Neuron (in vitro differentiated cells): ENCODE data around the gene TXNL4B.

Source experiments
- H2AFZ ChIP-seq: one replicate; pipeline ENCODE4 v1.6.1; 2013; ENCODE audit warnings: low read depth, mild to moderate bottlenecking, inconsistent platforms, low read length, moderate library complexity
- H3K27me3 ChIP-seq: one replicate; pipeline ENCODE4 v1.6.1; 2013; ENCODE audit warnings: low read length; ENCODE audit not compliant: insufficient read depth
- H3K36me3 ChIP-seq: one replicate; pipeline ENCODE4 v1.6.1; 2013; ENCODE audit warnings: low read length; ENCODE audit not compliant: insufficient read depth
- H3K4me1 ChIP-seq: one replicate; pipeline ENCODE4 v1.6.1; 2013; ENCODE audit warnings: low read length; ENCODE audit not compliant: insufficient read depth
- H3K4me3 ChIP-seq: 2 replicates; pipeline ENCODE4 v1.5.1; 2013; ENCODE audit warnings: mild to moderate bottlenecking, low read length, moderate library complexity
- H3K9me3 ChIP-seq: one replicate; pipeline ENCODE4 v1.6.1; 2013; ENCODE audit warnings: low read length

TXNL4B gene

DNA sequence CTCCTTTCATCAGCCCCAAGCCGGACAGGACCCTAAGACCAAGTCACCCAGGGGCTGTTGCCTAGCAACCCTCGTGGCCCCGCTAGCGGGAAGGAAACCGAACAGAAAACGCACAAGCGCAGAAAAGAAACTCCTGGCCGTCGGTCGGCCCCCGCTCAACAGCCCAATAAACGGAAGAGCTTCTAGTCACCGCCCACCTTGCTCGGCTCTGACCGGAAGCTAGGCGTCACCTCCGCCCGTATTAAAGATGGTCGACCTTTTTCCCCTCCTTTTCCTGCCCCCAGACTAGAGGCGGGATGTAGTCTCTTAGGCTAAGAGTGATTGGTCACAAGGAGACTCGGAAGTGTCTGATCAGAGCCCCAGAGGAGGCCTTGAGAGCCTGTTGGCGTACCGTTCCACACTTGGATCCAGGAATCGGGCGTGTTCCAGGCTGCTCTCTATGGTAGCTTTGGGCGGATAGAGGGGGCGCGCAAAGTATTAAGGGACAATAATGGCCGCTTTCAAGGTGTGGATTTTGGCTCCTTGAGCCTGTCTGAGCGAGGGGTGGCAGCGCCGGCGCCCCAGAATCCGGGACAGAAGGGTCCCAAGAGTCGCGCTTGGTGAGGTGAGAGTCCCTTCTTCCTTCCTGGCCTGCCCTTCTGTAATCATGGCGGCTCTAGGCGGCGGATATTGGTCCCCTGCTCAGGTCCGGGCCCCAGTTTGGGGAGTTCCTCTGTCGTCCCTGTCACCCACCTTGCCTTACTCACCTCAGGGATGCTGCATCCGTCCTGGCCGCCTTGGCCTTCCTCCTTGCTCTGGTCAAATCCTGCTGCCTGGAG is at the start of gene TXNL4B, which contains the start of gene DHX38:
Gene TXNL4B, minus strand, starts transcription at position 173 of the 818 bp plus-strand sequence. CDS start 2,871 bp downstream, outside the sequence.
Gene DHX38, plus strand, starts transcription at position 400 of the 818 bp plus-strand sequence. CDS start 2,311 bp downstream, outside the sequence.
- Histone ChIP-seq H3K4me3 (peak within 1 kb of the TSS; percentile 70), H3K9me3 (no peaks in the 10 kb centered on the region), H3K36me3 (peaks cover 45% of the 10 kb centered on the region)

GRCh38 chr16:72142476-72142875 is 49.1 kb upstream of the TXNL4B start:
- Histone ChIP-seq H3K27me3 (no peaks in the 10 kb centered on the region), H3K36me3 (no peaks in the 10 kb centered on the region), H3K4me1 (no peaks in the 10 kb centered on the region), H3K4me3 (no peak overlapping the region), H3K9me3 (no peaks in the 10 kb centered on the region), H2AFZ (no peak overlapping the region)

More for the DNA sequence above, at the start of gene TXNL4B, which contains the start of gene DHX38:
- Histone ChIP-seq H3K27me3 (no peaks in the 10 kb centered on the region), H3K4me1 (peaks cover 28% of the 10 kb centered on the region), H2AFZ (peak within 1 kb of the TSS; percentile 53)

GRCh38 chr16:72139908-72140307 is 46.5 kb upstream of the TXNL4B start:
- H3K27me3 ChIP-seq: no peaks in the 10 kb centered on the region
- H3K9me3 ChIP-seq: no peaks in the 10 kb centered on the region
- no peak overlapping the region for H2AFZ ChIP-seq
- H3K4me1 ChIP-seq: no peaks in the 10 kb centered on the region
- H3K36me3 ChIP-seq: no peaks in the 10 kb centered on the region
- H3K4me3 ChIP-seq: no peak overlapping the region

DNA sequence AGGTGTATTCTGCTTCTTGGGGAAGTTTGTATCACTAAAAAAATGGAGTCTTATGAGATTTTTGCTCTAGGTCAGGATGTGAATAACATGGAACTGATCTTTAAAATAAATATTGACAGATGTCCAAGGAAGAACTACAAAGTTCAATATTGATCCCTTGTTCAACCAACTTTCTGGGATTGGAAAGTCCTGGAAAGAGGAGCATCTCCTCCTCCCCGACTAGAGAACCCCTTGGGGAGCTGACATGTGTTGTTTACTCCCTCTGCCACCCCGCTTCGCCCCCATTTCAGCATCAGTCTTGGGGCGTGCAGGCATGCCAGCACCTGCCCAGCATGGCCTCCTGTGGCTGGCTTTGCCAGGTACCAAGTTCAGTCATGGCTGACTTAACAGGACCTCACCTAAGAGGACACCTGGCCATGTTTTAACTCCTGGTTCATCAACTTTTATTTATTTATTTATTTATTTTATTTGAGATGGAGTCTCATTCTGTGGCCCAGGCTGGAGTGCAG is 44.7 kb upstream of the TXNL4B start:
- no peaks in the 10 kb centered on the region for H3K9me3 ChIP-seq
- H2AFZ ChIP-seq: no peak overlapping the region
- no peak overlapping the region for H3K4me3 ChIP-seq
- H3K27me3 ChIP-seq: no peaks in the 10 kb centered on the region
- H3K36me3 ChIP-seq: no peaks in the 10 kb centered on the region
- H3K4me1 ChIP-seq: no peaks in the 10 kb centered on the region

GRCh38 chr16:72137380-72138063 is 44.1 kb upstream of the TXNL4B start:
- no peak overlapping the region for H3K4me3 ChIP-seq
- no peaks in the 10 kb centered on the region for H3K4me1 ChIP-seq
- no peak overlapping the region for H2AFZ ChIP-seq
- no peaks in the 10 kb centered on the region for H3K9me3 ChIP-seq
- no peaks in the 10 kb centered on the region for H3K27me3 ChIP-seq
- H3K36me3 ChIP-seq: no peaks in the 10 kb centered on the region

DNA sequence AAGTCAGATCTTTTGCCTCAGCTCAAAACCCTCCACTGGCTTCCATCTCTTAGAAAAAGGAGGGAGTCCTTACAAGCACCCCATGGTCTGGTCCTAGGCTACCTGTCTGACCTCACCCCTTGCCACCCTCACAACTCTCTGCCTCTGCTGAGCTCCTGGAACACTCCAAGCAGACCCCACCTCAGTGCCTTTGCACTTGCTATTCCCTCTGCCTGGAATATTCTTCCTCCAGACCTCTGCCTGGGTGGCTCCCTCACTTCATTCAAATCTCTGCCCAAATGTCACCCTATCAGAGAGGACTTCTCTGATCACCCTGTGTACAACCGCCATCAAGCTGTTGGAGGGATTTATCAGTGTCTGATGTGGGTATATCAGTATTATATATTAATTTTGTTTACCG is 41.1 kb upstream of the TXNL4B start:
- Histone ChIP-seq H3K4me1 (no peaks in the 10 kb centered on the region), H3K36me3 (no peaks in the 10 kb centered on the region), H2AFZ (no peak overlapping the region), H3K9me3 (no peaks in the 10 kb centered on the region), H3K27me3 (no peaks in the 10 kb centered on the region), H3K4me3 (no peak overlapping the region)

DNA sequence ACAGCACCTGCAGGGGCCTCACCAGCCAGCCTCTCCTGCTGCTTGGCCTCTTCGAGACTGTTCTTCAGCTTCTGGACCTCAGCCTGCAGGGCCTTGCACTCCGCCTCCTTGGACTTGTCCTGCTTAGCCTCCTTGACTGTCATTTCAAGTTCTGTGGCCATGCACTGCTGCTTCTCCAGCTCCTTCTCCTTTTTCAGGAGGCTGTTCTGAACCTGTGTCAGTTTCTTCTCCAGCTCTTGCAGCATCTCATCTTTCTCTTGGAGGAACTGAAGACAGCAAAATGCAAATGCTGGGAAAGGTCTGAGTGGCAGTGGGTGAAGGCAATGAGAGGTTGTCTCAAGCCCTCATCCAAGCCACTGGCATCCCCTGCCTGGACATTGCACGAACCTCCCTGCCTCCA is 39.3 kb upstream of the TXNL4B start:
- no peak overlapping the region for H2AFZ ChIP-seq
- no peaks in the 10 kb centered on the region for H3K36me3 ChIP-seq
- no peaks in the 10 kb centered on the region for H3K4me1 ChIP-seq
- no peak overlapping the region for H3K4me3 ChIP-seq
- no peaks in the 10 kb centered on the region for H3K27me3 ChIP-seq
- no peaks in the 10 kb centered on the region for H3K9me3 ChIP-seq

DNA sequence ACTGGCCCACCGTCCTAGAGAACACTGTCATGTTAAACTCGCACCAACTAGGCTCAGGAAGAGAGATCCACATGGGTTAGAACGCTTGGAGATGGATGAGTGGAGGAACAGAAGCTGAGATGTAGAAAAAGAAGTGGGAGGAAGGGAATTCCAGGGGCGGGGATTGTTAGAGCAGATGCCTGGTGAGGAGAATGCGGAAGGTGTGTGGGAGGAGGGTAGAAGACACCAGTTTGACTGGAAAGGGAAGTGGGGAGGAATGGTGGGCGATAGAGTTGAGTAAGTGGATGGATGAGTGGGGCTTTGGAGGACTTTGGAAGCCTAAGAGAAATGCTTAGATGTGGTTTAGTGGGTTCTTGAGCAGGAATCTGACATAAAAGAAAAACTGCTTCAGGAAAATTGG is 37.6 kb upstream of the TXNL4B start:
- Histone ChIP-seq H3K36me3 (no peaks in the 10 kb centered on the region), H3K27me3 (no peaks in the 10 kb centered on the region), H3K4me3 (no peak overlapping the region), H2AFZ (no peak overlapping the region), H3K4me1 (no peaks in the 10 kb centered on the region), H3K9me3 (no peaks in the 10 kb centered on the region)

- Histone ChIP-seq H3K36me3 (no peaks in the 10 kb centered on the region), H3K4me3 (no peak overlapping the region), H3K4me1 (peaks cover 6% of the 10 kb centered on the region), H3K27me3 (no peaks in the 10 kb centered on the region), H3K9me3 (no peaks in the 10 kb centered on the region), H2AFZ (no peak overlapping the region)
These were observed 36.7 kb upstream of the TXNL4B start for GRCh38 chr16:72129976-72130656.

- H3K9me3 ChIP-seq: no peaks in the 10 kb centered on the region
- H3K36me3 ChIP-seq: no peaks in the 10 kb centered on the region
- peaks cover 7% of the 10 kb centered on the region for H3K4me1 ChIP-seq
- no peak overlapping the region for H2AFZ ChIP-seq
- H3K4me3 ChIP-seq: no peak overlapping the region
- H3K27me3 ChIP-seq: no peaks in the 10 kb centered on the region
These were observed 35.3 kb upstream of the TXNL4B start for GRCh38 chr16:72128701-72129100.

DNA sequence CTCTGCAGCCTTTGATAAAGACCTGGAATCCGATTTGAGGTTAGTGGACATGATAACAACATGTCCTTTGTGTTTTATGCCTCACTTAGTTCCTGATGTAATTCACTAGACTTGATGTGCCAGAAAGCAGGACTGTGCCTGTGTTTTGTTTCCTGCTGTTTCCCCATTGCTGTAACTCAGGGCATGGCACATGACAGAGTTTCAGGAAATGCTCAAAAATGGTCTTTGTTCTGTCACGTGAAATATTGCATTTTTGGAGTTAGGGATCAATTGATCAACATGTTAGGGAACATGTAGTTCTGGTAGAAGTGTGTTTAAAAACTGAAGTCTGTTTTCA is 33.0 kb upstream of the TXNL4B start:
- Histone ChIP-seq H2AFZ (no peak overlapping the region), H3K4me3 (no peak overlapping the region), H3K4me1 (peaks cover 7% of the 10 kb centered on the region), H3K9me3 (no peaks in the 10 kb centered on the region), H3K36me3 (no peaks in the 10 kb centered on the region), H3K27me3 (no peaks in the 10 kb centered on the region)

GRCh38 chr16:72125635-72126428 is 32.4 kb upstream of the TXNL4B start:
- Histone ChIP-seq H3K9me3 (no peaks in the 10 kb centered on the region), H3K27me3 (no peaks in the 10 kb centered on the region), H3K4me3 (no peak overlapping the region), H3K36me3 (no peaks in the 10 kb centered on the region), H2AFZ (no peak overlapping the region), H3K4me1 (peaks cover 7% of the 10 kb centered on the region)
